SK-MEL-5 (cell line): Measurements from ENCODE around the gene GFOD2. TPM values are rescaled to one million over a fixed set of nuclear protein-coding genes. Genes with fewer than 3 reads are reported as not detected.
"Not testable (repeated sequence)": the region's sequence is repeated elsewhere in the genome, so short reads cannot be mapped to it uniquely, and the experiment has no call there.

ENCODE experiments used
- DNase-seq: peaks from one replicate; pipeline ENCODE4 v3.0.0-alpha.2; 2016; ENCODE audit warnings: low read depth, low spot score
- in situ Hi-C: cut with HindIII; loops from 2 replicates; pipeline ENCODE4 v1.10.0; 2016; ENCODE audit warnings: low sequenced_read_pairs, high pct_unique_total_duplicates, low pct_unique_long_range_greater_than_20kb
- polyA plus RNA-seq, 2 experiments: library from polyadenylated mRNA; depleted of rRNA; stranded (reverse); fragments of >200 nt; gene quantifications; 2 replicates each; pipeline ENCODE4 v1.2.3, GENCODE V29; 2015
- total RNA-seq: library from RNA; depleted of rRNA; stranded (reverse); fragments of >200 nt; shearing (Covaris generic); gene quantifications from 2 replicates; pipeline ENCODE4 v1.2.3, GENCODE V29; 2014; rRNA removed

GFOD2 gene, protein sequence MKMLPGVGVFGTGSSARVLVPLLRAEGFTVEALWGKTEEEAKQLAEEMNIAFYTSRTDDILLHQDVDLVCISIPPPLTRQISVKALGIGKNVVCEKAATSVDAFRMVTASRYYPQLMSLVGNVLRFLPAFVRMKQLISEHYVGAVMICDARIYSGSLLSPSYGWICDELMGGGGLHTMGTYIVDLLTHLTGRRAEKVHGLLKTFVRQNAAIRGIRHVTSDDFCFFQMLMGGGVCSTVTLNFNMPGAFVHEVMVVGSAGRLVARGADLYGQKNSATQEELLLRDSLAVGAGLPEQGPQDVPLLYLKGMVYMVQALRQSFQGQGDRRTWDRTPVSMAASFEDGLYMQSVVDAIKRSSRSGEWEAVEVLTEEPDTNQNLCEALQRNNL
- total RNA-seq: 10.5 and 13.4 TPM in 2 replicates
- 10.4 and 15.0 TPM in 2 replicates for polyA plus RNA-seq (2015; cell fraction: cytosol; rRNA removed)
- polyA plus RNA-seq (2015; cell fraction: nucleus; rRNA removed): 12.7 and 20.6 TPM in 2 replicates

DNA sequence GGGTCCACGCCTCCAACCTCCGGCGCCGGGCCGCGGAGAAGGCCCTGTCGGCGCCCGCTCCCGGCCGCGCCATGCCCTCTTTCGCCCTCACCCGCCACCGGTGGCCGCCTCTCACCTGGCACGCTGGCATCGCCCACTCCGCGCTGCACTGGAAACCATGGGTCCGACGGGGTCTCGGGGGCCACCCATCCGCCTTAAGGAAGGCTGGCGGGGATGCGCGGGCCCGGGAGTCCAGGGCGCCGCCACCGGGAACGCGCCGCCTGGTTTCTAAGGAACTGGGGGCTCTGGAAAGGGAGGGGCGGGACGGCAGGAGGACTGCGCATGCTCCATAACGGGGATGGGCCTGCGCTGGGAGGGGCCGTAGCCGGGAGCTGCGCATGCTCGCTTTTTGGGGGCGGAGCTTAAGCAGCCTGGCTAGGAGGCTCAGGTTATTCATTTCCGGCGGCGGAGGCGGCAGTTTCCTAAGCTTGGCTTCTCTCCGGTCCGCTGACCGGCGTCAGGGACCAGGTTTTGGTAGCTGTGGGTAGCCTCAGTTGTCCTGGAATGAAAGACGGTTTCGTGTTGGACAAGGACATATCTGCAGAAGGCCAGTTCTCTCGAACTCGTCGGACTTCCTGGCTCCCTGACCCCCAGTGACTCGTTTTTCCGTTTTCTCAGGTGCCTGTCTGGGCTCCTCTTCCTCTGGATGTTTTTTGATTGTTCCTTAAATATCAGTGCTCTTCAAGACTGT lies at the start of gene GFOD2:
GFOD2 (minus strand) TSS at position 269 of the 730 bp plus-strand sequence. CDS start 33,601 bp downstream, outside the sequence.
- DNase-seq: peak; percentile 91
- in situ Hi-C loops: no loop called here

DNA sequence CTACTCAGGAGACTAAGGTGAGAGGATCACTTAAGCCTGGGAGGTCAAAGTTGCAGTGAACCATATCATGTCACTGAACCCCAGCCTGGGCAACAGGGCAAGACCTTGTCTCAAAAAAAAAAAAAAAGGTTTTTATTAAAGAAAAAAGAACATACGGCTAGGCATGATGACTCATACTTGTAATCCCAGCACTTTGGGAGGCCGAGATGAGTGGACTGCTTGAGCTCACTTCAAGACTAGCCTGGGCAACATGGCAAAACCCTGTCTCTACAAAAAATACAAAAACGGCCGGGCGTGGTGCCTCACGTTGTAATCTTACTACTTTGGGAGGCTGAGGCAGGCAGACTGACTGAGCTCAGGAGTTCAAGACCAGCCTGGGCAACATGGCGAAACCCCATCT lies 48.8 kb upstream of the GFOD2 start:
- DNase-seq: no peak
- in situ Hi-C loops: no loop called here

DNA sequence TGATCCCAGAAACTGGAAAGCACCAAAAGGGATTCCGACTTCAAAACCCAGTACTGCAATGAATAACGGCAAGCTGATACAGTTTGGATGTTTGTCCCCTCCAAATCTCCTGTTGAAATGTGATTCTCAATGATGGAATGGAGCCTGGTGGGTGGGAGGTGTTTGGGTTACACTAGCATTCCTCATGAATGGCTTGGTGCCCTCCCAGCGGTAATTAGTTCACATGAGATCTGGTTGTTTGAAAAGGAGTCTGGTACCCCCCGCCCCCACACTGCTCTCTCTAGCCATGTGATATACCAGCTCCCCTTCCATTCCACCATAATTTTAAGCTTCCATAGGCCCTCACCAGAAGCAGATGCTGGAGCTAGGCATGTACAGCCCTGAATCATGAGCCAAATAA lies 47.2 kb upstream of the GFOD2 start:
- in situ Hi-C loops: no loop called here
- DNase-seq: no peak

DNA sequence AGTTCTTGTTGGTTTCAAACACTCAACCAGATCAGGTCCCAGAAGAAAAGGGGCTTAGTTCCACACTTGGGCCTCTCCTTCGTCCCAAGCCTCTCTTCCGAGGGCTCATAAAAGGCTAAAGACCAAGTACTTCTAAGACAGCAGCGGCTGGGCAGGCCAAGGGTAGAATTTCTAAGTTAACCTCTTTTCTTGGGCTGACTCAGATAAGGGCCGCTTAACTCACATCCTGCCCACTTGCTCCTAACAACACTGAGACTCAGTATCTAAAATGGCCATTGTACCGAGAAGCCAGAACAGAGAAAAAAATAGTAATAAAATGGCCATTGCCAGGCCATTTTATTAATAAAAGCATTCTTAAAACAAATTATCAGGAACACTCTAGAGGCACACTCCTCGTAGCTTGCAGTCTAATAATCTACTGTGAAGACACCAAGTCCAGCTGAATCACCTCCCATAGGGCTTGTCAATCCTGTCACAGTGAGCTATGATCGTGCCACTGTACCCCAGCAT lies 45.1 kb upstream of the GFOD2 start:
- in situ Hi-C loops: no loop called here

DNA sequence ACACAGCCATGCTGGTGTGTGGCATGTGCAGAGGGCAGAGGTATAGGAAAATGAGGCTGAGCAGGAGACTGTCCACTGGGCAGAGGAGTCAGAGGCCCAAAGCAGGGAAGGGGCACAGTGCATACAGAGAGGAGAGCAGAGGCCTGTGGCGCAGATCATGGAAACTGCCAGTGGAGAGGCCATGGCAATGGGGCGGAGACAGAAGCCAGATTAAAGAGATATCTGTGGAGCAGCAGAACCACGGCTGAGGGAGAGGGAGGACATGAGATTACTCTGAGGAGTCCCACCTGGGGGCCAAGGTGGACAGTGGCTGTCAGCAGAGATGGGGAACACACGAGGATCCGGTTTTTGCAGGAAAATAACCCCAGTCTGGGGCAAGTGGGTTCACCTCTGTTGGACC lies 44.0 kb upstream of the GFOD2 start:
- in situ Hi-C loops: no loop called here

More for the DNA sequence above, 45.1 kb upstream of the GFOD2 start:
- no peak for DNase-seq

DNA sequence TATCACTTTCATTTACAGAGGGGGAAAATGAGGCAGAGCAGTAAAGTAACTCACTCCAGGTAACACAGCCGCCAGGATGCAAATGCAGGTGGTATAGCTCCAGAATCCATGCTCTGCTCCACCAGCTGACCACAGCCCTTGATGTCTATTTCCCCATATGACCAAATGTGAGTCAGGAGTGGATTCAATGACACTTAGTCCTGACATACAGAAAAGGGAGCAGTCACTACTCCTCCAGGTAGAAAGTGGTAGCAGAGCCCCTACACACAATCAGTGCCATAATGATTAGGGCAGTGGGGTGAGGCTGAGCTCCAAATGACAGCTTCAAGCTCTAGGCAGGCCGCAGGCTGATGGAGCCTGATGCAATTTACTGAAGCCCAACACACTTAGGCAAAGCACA lies 43.3 kb upstream of the GFOD2 start:
- no peak for DNase-seq
- in situ Hi-C loops: no loop called here

More for the DNA sequence above, 44.0 kb upstream of the GFOD2 start:
- no peak for DNase-seq

DNA sequence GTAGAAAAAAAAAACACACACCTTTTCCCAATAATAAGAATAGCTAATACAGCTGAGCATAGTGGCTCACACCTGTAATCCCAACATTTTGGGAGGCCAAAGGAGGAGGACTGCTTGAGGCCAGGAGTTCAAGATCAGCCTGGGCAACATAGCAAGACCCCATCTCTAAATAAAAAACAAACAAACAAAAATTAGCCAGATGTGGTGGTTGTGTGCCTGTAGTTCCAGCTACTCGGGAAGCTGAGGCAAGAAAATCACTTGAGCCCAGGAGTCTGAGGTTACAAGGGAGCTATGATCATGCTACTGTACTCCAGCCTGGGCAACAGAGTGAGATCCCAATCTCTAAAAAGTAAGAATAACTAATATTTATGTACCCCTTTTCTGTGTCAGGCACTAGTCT lies 42.8 kb upstream of the GFOD2 start:
- in situ Hi-C loops: no loop called here
- no peak for DNase-seq

DNA sequence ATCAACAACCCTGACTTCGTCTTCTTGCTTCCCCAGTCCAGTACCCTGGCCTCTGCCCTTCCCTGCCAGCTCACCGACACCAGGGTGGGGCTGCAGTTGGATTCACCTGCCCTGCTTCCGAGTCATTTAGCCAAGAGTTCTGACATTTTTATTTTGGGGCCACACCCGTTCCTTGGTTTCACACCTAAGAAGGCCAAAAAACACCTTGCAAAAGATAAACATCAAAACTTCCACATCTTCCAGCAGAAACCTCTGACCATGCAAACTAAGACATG lies 41.8 kb upstream of the GFOD2 start:
- in situ Hi-C loops: no loop called here
- no peak for DNase-seq

DNA sequence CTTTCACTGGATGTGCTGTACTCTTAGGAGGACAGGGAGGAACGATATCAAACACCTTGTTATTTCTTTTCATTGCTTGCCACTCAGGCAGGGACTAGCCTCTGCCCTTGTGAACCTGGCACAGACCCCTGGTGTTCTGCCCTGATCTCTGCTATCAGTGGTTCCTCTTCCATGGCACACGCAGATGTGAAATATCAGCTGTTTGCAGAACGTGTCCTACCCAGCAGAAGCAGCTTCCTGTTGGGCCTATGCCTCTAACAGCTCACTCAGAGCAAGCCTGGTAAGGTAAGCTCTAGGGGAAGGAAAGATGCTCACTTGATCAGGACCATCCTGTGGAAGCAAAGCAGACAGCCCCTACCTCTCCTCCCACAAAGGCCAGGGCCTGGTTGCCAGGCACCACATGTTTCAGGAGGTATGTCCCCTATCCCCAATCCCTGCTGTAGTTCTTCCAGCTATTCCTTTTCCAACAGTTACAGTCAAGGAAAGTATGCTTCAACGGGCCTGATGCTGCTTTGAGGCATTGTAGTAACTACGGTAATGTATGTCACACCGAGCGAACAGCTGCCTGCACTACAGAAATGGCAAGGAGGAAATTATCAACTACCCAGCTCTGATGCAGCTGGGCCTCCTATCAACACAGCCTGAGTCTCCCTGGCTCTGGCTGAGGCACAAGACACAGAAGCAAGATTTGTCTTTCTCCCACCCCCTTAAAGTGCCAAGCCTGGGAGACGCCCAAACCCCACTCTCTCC lies 41.3 kb upstream of the GFOD2 start:
- DNase-seq: no peak
- in situ Hi-C loops: no loop called here

DNA sequence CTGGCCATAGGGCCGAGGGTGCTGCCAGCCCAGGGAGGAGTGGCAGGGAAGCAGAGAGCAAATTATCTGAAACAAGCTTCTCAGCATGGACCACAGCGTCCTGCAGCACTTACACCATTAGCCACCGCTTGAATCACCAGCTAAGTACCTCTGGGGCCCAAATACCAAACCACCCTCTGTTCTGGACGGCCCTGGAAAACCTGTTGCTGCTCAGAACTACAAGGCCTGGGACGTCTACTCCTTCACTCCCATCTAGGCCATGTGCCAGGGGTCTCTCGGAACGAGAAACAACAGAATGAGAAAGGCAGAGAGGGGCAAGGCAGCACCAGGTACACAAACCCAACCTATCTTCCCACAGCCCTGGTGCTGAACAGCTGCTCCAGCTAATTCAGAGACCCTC lies 39.9 kb upstream of the GFOD2 start:
- in situ Hi-C loops: no loop called here
- DNase-seq: no peak

DNA sequence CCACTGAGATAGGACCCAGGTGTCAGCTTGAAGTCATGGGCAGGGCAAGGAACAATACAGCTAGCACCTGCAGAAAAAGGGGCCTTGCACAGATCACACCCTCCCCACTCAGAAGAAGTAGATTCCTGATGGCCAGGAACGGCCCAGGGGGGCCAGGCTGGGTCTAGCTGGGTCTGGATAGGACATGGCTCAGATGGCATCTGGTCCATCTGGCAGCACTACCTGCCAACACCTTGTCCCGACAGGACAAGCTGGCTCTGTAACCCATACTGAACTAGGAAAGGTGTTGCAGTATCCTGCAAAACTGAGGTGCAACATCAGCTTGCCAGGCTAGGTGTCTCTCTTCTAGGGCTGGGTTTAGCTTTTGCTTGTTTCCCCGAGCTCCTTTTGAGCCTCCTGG lies 38.9 kb upstream of the GFOD2 start:
- no peak for DNase-seq
- in situ Hi-C loops: no loop called here

DNA sequence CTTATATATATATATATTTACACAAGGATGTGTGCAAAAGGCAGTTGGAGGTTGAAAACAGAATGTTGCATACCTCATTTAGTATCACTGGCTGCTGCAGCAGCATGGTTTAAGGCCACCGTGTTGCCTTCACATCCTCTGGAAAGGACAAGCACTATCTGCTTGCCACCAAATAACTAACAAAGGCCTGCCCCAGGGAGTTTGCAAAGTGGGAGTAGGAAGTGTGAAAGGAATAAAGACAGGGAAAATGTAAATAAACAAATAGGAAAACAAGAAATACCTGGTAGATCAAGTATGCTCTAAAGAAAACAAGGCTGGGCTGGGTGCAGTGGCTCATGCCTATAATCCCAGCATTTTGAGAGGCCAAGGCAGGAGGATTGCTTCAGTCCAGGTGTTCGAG lies 33.5 kb upstream of the GFOD2 start:
- no peak for DNase-seq
- in situ Hi-C loops: no loop called here

DNA sequence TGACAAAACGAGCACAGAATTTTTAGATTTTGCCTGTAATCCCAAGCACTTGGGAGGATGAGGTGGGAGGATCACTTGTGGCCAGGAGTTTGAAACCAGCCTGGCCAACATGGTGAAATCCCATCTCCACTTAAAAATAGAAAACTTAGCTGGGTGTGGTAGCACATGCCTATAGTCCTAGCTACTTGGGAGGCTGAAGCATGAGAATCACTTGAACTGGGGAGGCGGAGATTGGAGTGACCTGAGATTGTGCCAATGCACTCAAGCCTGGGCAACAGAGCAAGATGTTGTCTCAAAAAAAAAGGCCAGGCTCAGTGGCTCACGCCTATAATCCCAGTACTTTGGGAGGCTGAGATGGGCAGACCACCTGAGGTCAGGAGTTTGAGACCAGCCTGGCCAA lies 32.2 kb upstream of the GFOD2 start:
- DNase-seq, in situ Hi-C loops: not testable (repeated sequence)

DNA sequence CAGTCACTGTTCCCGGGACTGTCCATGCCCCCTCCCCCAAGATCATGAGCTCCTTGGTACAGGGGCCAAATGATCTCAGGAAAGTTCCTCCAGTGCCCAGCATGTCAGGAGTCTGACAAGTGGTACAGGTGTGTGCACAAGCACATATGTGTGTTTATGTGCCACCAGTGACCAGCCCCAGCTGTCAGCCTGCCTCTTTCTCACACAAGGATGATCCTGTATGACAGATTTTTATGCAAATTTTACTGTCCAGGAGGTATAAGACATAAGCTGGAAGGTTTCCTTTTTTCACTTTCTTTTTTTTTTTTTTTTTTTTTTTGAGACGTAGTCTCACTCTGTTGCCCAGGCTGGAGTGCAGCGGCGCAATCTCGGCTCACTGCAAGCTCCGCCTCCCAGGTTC lies 31.4 kb upstream of the GFOD2 start:
- in situ Hi-C loops: no loop called here
- no peak for DNase-seq

DNA sequence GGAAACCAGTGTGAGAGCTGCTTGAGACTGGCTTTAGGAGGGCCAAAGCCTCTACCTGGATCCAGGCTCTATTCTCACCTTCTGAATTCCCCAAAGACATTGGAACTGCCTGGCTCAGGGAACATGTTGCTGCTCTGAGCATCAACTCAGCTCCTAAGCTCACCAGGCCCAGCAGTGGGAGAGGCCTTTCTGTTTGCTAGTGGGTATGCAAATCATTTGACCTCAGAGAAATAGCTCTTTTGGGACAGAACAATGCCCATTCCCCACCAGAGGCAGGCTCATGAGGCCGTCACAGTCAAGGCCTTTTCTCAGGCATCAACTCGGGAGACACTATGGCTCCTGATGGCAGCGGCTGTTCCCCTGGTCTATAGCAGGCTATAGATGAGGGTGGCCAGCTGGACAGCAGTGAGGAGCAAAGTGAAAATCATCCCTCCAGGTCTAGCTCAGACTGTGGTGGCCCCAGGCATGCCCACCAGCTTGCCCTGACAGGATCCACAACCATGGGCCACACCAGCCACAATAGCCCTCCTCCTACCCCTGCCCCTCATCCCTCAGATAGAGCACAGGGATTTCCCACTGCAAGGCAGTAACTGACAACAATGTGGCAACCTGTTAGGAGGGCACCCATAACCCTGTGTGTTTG lies 30.4 kb upstream of the GFOD2 start:
- in situ Hi-C loops: no loop called here
- DNase-seq: no peak

DNA sequence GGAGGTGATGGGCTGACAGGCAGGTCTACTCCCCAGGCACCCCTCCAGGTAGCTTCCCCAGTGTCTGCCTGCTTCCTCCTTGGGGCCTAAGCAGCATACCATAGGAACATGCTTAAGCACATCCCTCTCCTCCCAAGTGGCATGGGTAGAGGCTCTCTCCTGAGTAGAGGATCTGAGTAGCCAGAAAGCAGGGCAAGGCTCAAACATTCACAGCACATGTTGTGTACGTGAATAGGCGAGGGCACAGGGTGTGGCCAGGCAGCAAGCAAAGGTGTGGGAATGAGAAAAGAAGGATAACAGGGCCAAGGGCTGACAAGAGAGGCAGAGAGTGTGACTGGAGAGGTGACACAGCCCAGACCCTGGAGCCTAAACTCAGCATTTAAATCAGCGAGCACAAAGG lies 29.7 kb upstream of the GFOD2 start:
- in situ Hi-C loops: no loop called here
- no peak for DNase-seq

DNA sequence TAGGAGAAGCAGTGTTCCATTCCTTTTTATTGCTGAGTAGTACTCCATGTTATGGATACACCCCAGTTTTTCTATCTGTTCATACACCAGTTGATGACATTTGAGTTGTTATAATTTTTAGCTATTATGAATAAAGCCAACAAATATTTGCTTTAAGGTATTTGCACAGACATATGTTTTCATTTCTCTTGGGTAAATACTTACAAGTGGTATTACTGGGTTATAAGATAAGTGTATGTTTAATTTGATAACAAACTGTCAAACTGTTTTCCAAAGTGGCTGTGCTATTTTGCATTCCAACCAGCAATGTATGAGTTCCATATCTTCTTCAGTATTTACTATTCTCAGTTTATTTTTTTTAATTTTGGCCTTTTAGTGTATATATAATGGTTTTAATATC lies 27.7 kb upstream of the GFOD2 start:
- DNase-seq: no peak
- in situ Hi-C loops: no loop called here

DNA sequence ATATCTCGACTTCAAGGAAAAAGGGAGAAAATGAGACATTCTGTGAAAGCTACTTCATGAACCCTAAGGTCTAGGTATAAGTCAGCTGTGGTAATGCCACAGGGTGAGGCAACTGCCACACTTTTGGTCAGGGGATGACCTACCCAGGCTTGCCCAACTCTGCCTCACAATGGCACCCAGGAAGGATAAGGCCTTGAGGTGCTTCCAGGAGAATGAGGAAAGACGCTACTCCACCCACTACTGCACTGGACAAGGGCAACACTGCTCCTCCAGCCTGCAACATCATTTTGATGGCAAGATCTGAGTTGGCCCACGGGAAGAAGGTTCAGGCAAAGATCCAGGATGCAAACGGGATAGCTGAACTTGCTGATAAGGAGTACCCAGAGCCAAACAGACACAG lies 22.0 kb upstream of the GFOD2 start:
- in situ Hi-C loops: no loop called here
- no peak for DNase-seq
